WERI-Rb-1 (cell line): ENCODE data around the gene FHOD3.

Experiments
- DNase-seq: peaks from one replicate; pipeline ENCODE4 v3.0.0-alpha.2; 2020
- H3K27ac ChIP-seq: fragments of 250-450 bp; sonication (Bioruptor Pico); 2 replicates; pipeline ENCODE4 v1.5.1; 2020; ENCODE audit warnings: mild to moderate bottlenecking, moderate library complexity
- H3K27me3 ChIP-seq: fragments of 250-450 bp; sonication (Bioruptor Pico); 2 replicates; pipeline ENCODE4 v1.5.1; 2021; ENCODE audit warnings: mild to moderate bottlenecking, low read depth, moderate library complexity; ENCODE audit not compliant: insufficient read depth, severe bottlenecking
- H3K36me3 ChIP-seq: fragments of 250-450 bp; sonication (Bioruptor Pico); 2 replicates; pipeline ENCODE4 v1.5.1; 2020; ENCODE audit warnings: mild to moderate bottlenecking, moderate library complexity
- H3K4me3 ChIP-seq: 2 replicates; pipeline ENCODE4 v1.5.1; 2011; ENCODE audit warnings: low read depth, mild to moderate bottlenecking, control low read depth, low read length
- H3K9me3 ChIP-seq: fragments of 250-450 bp; sonication (Bioruptor Pico); 2 replicates; pipeline ENCODE4 v1.5.1; 2021; ENCODE audit warnings: mild to moderate bottlenecking, moderate library complexity; ENCODE audit not compliant: severe bottlenecking
- TF ChIP-seq, protein P1 (sequence below): IDR thresholded peaks from 2 replicates; pipeline ENCODE4 v1.5.1; 2011; ENCODE audit warnings: low read depth, mild to moderate bottlenecking, control low read depth, inconsistent platforms, low read length

Gene FHOD3

DNA sequence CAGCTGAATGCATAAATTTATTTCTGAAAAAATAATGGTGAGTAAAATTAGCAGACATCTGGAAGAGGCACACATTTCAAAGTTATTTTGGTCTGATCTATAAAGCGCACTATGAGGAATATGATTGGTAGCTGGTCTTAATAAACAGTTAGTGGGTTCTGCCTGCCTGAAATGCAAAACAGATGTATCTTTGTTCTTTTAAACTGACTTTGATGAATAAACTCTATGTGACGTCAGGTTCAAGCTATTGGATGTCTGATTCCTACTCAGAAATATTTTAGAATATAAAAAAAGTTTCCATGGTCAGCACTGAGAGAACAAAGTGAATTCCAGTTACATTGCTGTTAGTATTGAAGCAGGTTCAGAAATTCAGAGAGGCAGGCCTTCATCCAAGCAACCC is 394.9 kb downstream of the FHOD3 start:
- H3K27ac ChIP-seq: no peak overlapping the region
- DNase-seq: no peak
- H3K9me3 ChIP-seq: no peaks in the 10 kb centered on the region
- H3K4me3 ChIP-seq: no peak overlapping the region
- TF ChIP-seq, protein P1, sequence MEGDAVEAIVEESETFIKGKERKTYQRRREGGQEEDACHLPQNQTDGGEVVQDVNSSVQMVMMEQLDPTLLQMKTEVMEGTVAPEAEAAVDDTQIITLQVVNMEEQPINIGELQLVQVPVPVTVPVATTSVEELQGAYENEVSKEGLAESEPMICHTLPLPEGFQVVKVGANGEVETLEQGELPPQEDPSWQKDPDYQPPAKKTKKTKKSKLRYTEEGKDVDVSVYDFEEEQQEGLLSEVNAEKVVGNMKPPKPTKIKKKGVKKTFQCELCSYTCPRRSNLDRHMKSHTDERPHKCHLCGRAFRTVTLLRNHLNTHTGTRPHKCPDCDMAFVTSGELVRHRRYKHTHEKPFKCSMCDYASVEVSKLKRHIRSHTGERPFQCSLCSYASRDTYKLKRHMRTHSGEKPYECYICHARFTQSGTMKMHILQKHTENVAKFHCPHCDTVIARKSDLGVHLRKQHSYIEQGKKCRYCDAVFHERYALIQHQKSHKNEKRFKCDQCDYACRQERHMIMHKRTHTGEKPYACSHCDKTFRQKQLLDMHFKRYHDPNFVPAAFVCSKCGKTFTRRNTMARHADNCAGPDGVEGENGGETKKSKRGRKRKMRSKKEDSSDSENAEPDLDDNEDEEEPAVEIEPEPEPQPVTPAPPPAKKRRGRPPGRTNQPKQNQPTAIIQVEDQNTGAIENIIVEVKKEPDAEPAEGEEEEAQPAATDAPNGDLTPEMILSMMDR: no peak
- H3K27me3 ChIP-seq: no peaks in the 10 kb centered on the region
- no peaks in the 10 kb centered on the region for H3K36me3 ChIP-seq

DNA sequence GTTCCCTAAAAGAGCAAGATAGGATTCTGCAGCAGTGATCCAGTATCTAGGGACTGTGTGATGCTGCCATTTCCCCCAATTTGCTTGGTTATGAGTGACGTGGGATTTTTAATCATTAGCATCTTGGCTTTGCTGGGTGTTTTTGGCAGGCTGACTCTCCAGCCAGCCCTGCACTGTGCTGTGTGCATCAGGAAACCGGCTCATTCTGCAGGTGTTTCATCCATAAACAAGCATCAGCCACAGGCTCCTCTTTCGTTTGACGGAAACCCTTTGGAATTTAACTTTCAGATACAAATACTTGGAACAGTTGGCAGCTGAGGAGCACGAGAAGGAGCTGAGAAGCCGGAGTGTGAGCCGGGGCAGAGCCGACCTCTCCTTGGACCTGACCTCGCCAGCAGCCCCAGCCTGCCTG is 395.4 kb downstream of the FHOD3 start:
- Histone ChIP-seq H3K27me3 (no peaks in the 10 kb centered on the region), H3K36me3 (no peaks in the 10 kb centered on the region), H3K27ac (no peak overlapping the region), H3K4me3 (no peak overlapping the region), H3K9me3 (no peaks in the 10 kb centered on the region)
- TF ChIP-seq, protein P1: no peak
- DNase-seq: no peak

GRCh38 chr18:36693931-36694620 is 396.6 kb downstream of the FHOD3 start:
- TF ChIP-seq, protein P1: no peak
- peak; percentile 55 for DNase-seq
- Histone ChIP-seq H3K9me3 (no peaks in the 10 kb centered on the region), H3K27ac (peak overlapping the region; percentile 60), H3K27me3 (no peaks in the 10 kb centered on the region), H3K36me3 (no peaks in the 10 kb centered on the region), H3K4me3 (no peak overlapping the region; the same call in none of the 2 replicates)

GRCh38 chr18:36695806-36696205 is 398.3 kb downstream of the FHOD3 start:
- TF ChIP-seq, protein P1: no peak
- H3K27ac ChIP-seq: no peak overlapping the region
- H3K9me3 ChIP-seq: no peaks in the 10 kb centered on the region
- H3K27me3 ChIP-seq: no peaks in the 10 kb centered on the region
- H3K4me3 ChIP-seq: no peak overlapping the region
- no peaks in the 10 kb centered on the region for H3K36me3 ChIP-seq
- no peak for DNase-seq

GRCh38 chr18:36697905-36698304 is 400.4 kb downstream of the FHOD3 start:
- TF ChIP-seq, protein P1: no peak
- no peak for DNase-seq
- Histone ChIP-seq H3K4me3 (no peak overlapping the region), H3K36me3 (no peaks in the 10 kb centered on the region), H3K27me3 (no peaks in the 10 kb centered on the region), H3K9me3 (no peaks in the 10 kb centered on the region), H3K27ac (no peak overlapping the region)

DNA sequence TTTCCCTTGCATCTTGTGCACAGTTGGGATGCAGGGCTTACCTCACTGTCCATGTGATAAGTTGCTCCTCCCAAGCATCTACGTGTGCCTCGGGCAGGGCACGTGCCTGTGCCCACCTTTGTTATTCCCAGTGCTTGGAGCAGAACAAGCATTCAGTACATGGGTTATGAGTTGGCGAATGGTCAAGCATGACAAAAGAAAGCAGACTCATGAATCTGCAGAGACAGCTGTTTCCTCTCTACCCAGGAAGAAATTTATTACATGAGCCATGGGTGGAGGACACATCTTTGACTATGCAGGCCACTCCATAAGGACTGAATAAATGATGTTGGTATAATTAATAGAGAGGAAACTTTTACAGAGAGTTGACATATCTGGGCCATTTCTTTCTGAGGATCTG is 403.4 kb downstream of the FHOD3 start:
- DNase-seq: no peak
- Histone ChIP-seq H3K4me3 (no peak overlapping the region), H3K27ac (no peak overlapping the region), H3K27me3 (no peaks in the 10 kb centered on the region), H3K36me3 (no peaks in the 10 kb centered on the region), H3K9me3 (no peaks in the 10 kb centered on the region)
- TF ChIP-seq, protein P1: no peak
